Measurements from ENCODE around the gene EEIG1.

Gene EEIG1

GRCh38 chr9:127974769-127975261 lies 6.0 kb downstream of the EEIG1 start:
- no peak for DNase-seq (ENCODE audit: low read depth)

GRCh38 chr9:127974001-127974768 lies 6.6 kb downstream of the EEIG1 start:
- no peak for DNase-seq (ENCODE audit: low read depth)

- DNase-seq (ENCODE audit: low read depth), result no peak
These were observed 7.4 kb downstream of the EEIG1 start for GRCh38 chr9:127973169-127974000.

DNA sequence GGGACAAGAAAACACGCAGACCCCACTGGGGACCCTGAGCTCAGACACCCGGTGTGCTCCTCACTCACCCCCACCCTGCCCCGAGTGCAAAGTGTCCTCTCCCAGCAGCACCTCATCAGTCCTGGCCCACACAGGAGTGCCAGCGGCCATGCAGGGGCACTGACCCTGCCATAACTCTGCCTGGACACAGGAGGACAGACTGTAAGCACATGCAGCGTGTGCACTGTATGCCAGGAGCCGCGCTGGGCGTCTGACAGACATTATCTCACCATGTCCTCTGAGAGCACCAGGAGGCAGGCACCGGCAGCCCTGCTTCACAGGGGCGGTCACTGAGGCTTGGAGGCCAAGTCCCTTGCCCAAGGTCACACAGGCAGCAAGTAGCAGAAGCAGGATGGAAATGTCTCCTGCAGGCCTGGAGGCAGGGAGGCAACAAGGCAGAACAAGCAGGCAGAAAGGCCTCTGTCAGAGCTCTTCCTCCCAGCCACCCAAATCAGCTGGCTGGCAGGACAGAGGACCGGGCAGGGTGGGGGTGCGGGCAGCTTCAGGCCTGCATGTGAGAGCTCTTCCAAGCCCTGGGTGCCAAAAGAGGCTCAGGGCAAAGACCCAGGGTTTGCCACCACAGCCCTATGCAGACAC lies 8.4 kb downstream of the EEIG1 start:
- DNase-seq (ENCODE audit: low read depth), result no peak

DNA sequence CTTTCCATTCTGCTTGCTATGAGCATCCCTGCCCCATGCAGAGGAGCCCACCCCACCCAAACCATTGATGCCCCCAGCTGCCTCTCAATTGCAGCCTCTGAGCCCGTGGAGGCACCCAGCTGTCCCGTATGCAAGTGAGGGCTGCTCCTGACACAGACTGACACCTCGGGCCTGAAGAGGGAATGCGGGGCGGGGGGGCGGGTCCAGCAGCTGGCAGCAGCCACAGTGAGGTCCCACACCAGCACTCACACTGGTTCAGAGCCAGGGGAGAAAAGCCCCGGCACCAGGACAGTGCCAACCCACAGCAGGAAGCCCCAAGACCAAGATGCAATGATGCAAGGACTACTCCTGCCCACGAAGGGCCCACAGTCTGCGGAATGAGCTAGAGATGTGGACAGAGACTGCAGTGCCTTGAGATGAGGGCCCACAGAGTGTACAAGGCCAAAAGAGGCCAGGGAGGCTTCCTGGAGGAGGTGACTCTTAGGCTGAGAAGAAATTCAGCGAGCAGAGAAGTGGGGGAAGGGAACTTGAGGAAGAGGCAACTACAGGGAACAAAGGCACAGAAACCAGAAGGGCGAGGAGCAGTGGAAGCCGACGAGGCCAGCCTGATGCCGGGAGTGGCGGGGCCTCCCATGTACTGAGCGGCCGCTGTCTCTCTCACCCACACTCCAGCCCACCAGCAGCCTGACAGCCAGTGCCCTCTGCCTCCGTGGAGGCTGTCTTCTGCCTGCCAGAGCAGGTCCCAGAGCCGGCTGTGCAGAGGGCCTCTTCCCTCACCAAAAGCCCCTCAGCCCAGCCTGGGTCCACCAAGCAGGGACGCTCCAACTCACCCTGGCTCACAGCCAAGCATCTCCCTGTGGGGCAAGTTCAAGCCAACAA lies 9.2 kb downstream of the EEIG1 start:
- DNase-seq (ENCODE audit: low read depth), result no peak

DNA sequence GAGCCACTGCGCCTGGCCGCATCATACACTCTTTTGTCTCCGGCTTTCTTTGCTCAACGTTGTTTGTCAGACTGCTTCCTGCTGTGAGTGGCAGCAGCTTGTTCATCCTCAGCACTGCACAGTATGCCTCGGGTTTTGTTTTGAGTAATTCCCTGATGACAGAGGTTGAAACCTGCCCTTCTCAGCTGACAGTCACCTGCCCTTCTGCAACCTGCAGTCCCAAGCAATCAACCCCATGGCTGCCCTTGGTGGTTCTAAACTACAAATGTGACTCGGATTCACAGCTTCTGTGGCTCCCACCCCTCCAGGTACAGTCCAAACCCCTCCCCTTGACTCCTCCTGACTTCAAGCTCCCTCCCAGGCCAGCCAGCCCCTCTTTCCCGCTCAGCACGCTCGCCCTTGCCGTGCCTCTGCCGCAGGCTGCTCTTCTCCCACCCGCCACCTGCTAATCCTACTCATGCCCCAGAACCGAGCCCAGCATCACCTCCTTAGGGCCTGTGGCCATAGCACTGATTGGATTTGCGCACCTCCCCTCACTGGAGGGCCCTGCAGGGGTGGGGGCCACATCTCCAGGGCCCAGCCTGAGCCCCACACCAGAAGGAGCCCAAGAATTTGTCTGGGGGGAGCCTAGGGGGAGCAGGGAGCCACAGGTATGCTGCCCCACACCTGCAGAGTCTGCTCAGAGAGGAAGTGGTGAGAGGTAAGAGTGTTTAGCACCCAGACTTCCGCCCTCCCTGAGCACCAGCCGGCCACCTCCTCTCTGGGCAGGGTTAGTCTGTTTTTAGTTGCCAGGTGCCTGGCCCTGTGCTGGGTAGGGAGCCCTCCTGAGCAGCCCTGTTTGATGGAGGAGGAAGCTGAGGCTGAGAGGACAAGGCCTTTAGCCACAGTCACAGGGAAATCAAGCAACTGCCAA lies 10.1 kb downstream of the EEIG1 start:
- DNase-seq (ENCODE audit: low read depth), result no peak

- no peak for DNase-seq (ENCODE audit: low read depth)
These were observed 11.9 kb downstream of the EEIG1 start for GRCh38 chr9:127968700-127969383.

- DNase-seq (ENCODE audit: low read depth), result no peak
These were observed 12.7 kb downstream of the EEIG1 start for GRCh38 chr9:127968042-127968441.

DNA sequence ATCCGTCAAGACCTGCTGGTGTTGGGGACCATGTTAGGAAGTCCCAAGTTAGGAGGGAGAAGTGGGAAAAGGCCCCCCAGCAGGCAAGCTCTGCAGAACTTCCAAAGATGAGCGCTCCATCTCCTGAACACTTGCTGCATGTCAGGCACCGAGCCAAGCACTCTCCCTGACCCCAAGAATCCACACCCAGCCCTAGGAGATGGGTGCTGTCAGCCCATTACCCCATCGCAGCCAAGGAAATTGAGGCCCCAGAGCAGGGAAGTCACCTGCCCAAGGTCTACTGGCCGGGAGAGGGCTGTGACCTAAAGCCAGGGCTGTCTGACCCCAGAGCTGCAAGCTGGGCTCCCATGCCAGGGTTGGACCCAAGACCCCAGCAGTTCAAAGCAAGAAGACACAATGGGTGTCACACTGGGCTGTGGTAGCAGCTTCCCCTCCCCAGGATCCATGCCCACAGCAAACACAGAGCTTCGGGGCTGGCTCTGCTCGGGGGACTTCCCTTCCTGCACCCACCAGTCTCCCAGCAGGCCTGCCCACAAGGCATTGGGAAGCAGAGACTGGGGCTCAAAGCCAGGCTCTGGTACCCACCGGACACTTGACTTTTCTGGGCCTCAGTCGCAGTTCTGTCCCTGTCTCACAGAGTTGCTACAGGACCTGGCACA lies 13.5 kb downstream of the EEIG1 start:
- DNase-seq (ENCODE audit: low read depth), result no peak

GRCh38 chr9:127966416-127967150 lies 14.2 kb downstream of the EEIG1 start:
- DNase-seq (ENCODE audit: low read depth), result no peak

- DNase-seq (ENCODE audit: low read depth), result no peak
These were observed 14.8 kb downstream of the EEIG1 start for GRCh38 chr9:127965953-127966352.

DNA sequence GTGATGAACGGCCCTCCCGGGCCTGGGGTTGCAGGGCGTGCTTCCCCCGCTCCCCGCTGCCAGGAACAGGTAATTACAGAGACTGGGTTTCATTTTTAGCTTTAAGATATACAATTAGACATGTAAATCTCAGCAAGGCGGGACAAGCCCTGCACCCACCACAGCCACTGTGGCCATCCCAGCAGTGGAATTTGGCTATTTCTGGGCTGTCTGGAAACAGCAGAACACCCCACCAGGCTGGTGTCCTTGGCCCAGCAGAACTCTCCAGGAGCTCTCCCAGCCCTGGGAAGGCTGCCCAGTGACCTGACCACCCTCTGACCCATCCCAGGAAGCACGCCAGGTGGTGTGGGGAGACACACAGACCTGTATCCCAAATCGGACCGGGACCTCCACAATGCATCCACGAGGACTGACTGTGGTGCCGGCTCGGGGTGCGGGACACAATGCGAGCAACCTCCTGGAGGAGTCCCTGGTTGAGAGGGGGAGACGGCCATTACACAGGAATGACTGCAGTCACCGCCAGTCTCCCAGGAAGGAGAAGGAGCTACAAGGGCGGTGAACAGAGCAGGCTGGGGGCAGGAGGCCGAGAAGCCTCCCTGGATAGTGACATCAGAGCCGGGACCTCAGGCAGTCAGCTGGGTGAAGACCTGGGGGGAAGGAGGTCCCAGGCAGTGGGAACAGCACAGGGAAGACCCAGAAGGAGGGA lies 17.3 kb downstream of the EEIG1 start:
- DNase-seq (ENCODE audit: low read depth), result no peak

DNA sequence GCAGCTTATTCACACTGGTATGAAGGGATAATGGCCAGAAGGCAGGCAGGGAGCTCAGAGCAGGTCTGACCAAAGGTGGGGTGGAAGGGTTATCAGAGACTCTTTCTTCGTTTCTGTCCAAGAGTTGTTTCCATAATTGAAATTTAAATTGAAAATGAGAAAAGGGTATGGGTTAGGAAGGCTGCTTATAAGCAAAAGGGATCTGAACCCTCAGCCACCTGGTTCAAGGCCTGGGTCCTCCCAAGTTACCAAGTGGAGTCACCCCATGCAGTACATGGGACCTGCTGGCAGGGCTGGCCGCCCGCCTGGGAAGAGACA lies 17.8 kb downstream of the EEIG1 start:
- DNase-seq (ENCODE audit: low read depth), result no peak

GRCh38 chr9:127962278-127962677 lies 18.5 kb downstream of the EEIG1 start:
- no peak for DNase-seq (ENCODE audit: low read depth)

- DNase-seq (ENCODE audit: low read depth), result no peak
These were observed 19.1 kb downstream of the EEIG1 start for GRCh38 chr9:127961613-127962155.

GRCh38 chr9:127961155-127961490 lies 19.7 kb downstream of the EEIG1 start:
- DNase-seq (ENCODE audit: low read depth), result no peak

- no peak for DNase-seq (ENCODE audit: low read depth)
These were observed 20.2 kb downstream of the EEIG1 start for GRCh38 chr9:127960410-127961154.
